SU-DHL-6 (cell line): Measurements from ENCODE around the gene NMU.

Experiments
- H2AFZ ChIP-seq: fragments of 200-600 bp; sonication (generic); 2 replicates; pipeline ENCODE4 v1.6.1; 2014; ENCODE audit warnings: low read depth, mild to moderate bottlenecking, moderate library complexity, mixed read lengths, antibody characterized with exemption, low read length; ENCODE audit not compliant: severe bottlenecking
- H3F3A ChIP-seq: fragments of 200-600 bp; shearing (Covaris generic); 2 replicates; pipeline ENCODE4 v1.6.0; 2016; ENCODE audit warnings: antibody characterized with exemption, mild to moderate bottlenecking; ENCODE audit not compliant: insufficient read depth
- H3K27ac ChIP-seq: fragments of 200-600 bp; sonication (generic); 2 replicates; pipeline ENCODE4 v1.5.1; 2016; ENCODE audit warnings: low read depth, mild to moderate bottlenecking, low read length, moderate library complexity, mixed read lengths
- H3K27me3 ChIP-seq: fragments of 200-600 bp; sonication (generic), shearing (Covaris generic); 2 replicates; pipeline ENCODE4 v1.6.0; 2014; ENCODE audit warnings: mild to moderate bottlenecking, low read length
- H3K36me3 ChIP-seq: fragments of 200-600 bp; sonication (generic); 2 replicates; pipeline ENCODE4 v1.6.1; 2014; ENCODE audit warnings: mild to moderate bottlenecking, low read length, mixed read lengths
- H3K4me2 ChIP-seq: fragments of 300-600, 200-600 bp; shearing (Covaris generic), sonication (generic); 2 replicates; pipeline ENCODE4 v1.6.0; 2014; ENCODE audit warnings: low read length, low read depth, mild to moderate bottlenecking; ENCODE audit not compliant: poor library complexity, severe bottlenecking
- H3K4me3 ChIP-seq: fragments of 200-600 bp; sonication (generic); 2 replicates; pipeline ENCODE4 v1.5.1; 2014; ENCODE audit warnings: antibody characterized with exemption, low read length, mild to moderate bottlenecking, mixed read lengths; ENCODE audit not compliant: insufficient read depth, poor library complexity, severe bottlenecking
- H3K79me2 ChIP-seq: fragments of 200-600 bp; sonication (generic); 2 replicates; pipeline ENCODE4 v1.6.1; 2014; ENCODE audit warnings: mild to moderate bottlenecking, low read length, moderate library complexity; ENCODE audit not compliant: insufficient read depth
- H3K9ac ChIP-seq: fragments of 200-600 bp; sonication (generic); 2 replicates; pipeline ENCODE4 v1.7.0; 2014; ENCODE audit warnings: mild to moderate bottlenecking, low read length
- H3K9me2 ChIP-seq: fragments of 200-600 bp; sonication (generic); replicated peaks from 2 replicates; pipeline ENCODE4 v1.6.1; 2014; ENCODE audit warnings: low read length; ENCODE audit not compliant: insufficient read depth
- H3K9me3 ChIP-seq: fragments of 200-600 bp; sonication (generic); 2 replicates; pipeline ENCODE4 v1.6.1; 2014; ENCODE audit warnings: low read length, mixed read lengths; ENCODE audit not compliant: insufficient read depth
- H4K20me1 ChIP-seq: fragments of 200-600 bp; sonication (generic); 2 replicates; pipeline ENCODE4 v1.6.1; 2014; ENCODE audit warnings: low read depth, mild to moderate bottlenecking, antibody characterized with exemption, low read length, moderate library complexity, mixed read lengths
- EZH2phosphoT487 ChIP-seq: fragments of 200-600 bp; sonication (generic), shearing (Covaris generic); conservative IDR thresholded peaks from 2 replicates; pipeline ENCODE4 v1.6.1; 2018; ENCODE audit warnings: mild to moderate bottlenecking, antibody characterized with exemption, low read length, moderate library complexity, mixed read lengths
- TF ChIP-seq, protein P1 (sequence below): fragments of 200-600 bp; sonication (generic); IDR thresholded peaks from one replicate; pipeline ENCODE4 v1.5.1; 2017; ENCODE audit warnings: antibody characterized with exemption, mild to moderate bottlenecking, low read length, moderate library complexity; ENCODE audit not compliant: insufficient read depth, poor library complexity, severe bottlenecking

The NMU gene

DNA sequence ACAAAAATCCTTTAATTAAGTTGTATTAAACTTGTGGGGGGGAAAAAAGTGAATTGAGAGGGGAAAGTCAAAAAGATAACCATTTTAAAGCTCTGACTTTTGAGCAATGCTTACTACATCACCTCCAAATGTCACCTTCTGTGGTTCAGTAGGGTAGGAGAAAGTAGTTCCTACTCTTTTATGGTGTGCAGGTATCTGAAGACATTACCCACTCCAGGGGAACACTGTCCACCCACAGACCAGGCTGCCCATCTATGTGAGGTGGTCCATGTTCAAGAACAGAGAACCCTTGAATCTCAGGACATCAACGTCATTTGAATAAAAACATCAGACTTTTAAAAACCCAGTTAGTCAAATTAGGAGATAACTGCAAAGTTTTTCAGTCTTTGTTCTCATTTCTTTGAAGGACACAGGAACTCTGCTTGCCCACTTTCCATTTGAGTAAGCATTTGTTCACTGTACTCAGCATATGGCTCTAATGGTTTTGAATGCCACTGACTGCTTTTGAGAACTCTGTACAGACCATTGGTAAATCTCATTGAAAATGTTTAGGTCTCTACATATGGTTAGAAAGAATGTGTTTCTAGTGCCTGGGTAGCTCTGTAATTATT lies 18.4 kb downstream of the NMU start:
- no peaks in the 10 kb centered on the region for H3F3A ChIP-seq
- H2AFZ ChIP-seq: no peak overlapping the region
- H3K4me3 ChIP-seq: no peak overlapping the region
- H3K36me3 ChIP-seq: no peaks in the 10 kb centered on the region
- no peak overlapping the region for H3K4me2 ChIP-seq
- H3K27ac ChIP-seq: no peak overlapping the region
- no peaks in the 10 kb centered on the region for H3K79me2 ChIP-seq
- no peaks in the 10 kb centered on the region for H3K9me3 ChIP-seq
- H4K20me1 ChIP-seq: no peaks in the 10 kb centered on the region
- no peak overlapping the region for H3K9ac ChIP-seq
- no peaks in the 10 kb centered on the region for H3K9me2 ChIP-seq
- no peak for TF ChIP-seq EZH2phosphoT487
- TF ChIP-seq, protein P1, sequence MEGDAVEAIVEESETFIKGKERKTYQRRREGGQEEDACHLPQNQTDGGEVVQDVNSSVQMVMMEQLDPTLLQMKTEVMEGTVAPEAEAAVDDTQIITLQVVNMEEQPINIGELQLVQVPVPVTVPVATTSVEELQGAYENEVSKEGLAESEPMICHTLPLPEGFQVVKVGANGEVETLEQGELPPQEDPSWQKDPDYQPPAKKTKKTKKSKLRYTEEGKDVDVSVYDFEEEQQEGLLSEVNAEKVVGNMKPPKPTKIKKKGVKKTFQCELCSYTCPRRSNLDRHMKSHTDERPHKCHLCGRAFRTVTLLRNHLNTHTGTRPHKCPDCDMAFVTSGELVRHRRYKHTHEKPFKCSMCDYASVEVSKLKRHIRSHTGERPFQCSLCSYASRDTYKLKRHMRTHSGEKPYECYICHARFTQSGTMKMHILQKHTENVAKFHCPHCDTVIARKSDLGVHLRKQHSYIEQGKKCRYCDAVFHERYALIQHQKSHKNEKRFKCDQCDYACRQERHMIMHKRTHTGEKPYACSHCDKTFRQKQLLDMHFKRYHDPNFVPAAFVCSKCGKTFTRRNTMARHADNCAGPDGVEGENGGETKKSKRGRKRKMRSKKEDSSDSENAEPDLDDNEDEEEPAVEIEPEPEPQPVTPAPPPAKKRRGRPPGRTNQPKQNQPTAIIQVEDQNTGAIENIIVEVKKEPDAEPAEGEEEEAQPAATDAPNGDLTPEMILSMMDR: no peak
- H3K27me3 ChIP-seq: no peaks in the 10 kb centered on the region

DNA sequence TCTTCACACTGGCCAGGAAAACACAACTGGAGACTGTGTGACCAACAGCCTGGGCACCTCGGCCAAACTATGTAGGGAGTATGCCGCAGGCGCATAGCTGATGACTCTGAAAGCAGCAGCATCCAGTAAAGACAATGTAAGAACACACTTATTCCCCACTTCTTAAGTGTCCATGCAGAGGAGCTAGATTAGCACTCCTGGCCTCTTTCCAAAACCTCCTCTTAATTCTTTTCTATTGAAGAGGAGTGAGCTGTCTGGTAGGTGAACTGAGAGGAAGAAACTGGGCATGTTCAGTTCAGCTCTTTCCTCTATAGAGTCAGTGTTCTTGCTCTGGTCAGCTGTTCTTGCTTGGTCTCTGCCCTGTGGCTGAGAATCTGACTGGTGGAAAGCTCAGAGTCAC lies 21.1 kb downstream of the NMU start:
- no peak overlapping the region for H3K27ac ChIP-seq
- no peak overlapping the region for H3K4me2 ChIP-seq
- no peak overlapping the region for H2AFZ ChIP-seq
- TF ChIP-seq EZH2phosphoT487: no peak
- TF ChIP-seq, protein P1: no peak
- no peaks in the 10 kb centered on the region for H3K79me2 ChIP-seq
- no peaks in the 10 kb centered on the region for H4K20me1 ChIP-seq
- no peak overlapping the region for H3K9ac ChIP-seq
- H3K27me3 ChIP-seq: no peaks in the 10 kb centered on the region
- no peaks in the 10 kb centered on the region for H3K9me2 ChIP-seq
- H3K4me3 ChIP-seq: no peak overlapping the region
- H3F3A ChIP-seq: no peaks in the 10 kb centered on the region
- no peaks in the 10 kb centered on the region for H3K36me3 ChIP-seq
- no peaks in the 10 kb centered on the region for H3K9me3 ChIP-seq

DNA sequence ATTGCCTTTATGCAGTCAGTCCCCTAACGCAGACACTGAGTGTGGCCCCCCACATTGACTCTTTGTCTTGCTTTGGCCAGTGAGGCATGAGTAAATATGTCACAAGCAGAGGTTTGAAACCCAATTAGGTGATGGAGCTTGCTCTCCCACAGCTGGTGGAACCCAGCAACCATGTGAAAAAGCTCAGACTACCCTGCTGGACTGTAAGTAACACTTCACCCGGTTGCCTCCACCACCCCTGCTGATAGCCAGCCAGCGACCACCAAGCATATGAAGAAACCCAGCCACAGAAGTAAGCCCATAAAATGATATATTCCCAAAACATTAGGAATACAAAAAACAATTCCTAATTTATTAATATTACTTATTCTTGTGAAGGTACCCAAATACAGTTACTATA lies 22.5 kb downstream of the NMU start:
- Histone ChIP-seq H3K79me2 (no peaks in the 10 kb centered on the region), H4K20me1 (no peaks in the 10 kb centered on the region), H3K9me2 (no peaks in the 10 kb centered on the region), H3K9ac (no peak overlapping the region), H3K36me3 (no peaks in the 10 kb centered on the region), H3K27ac (no peak overlapping the region), H3K4me2 (no peak overlapping the region), H3F3A (no peaks in the 10 kb centered on the region), H3K4me3 (no peak overlapping the region), H2AFZ (no peak overlapping the region), H3K9me3 (no peaks in the 10 kb centered on the region), H3K27me3 (no peaks in the 10 kb centered on the region)
- no peak for TF ChIP-seq EZH2phosphoT487
- TF ChIP-seq, protein P1: no peak
